GM18526 (cell line): ENCODE results near the gene TEKT5.

Source experiments
- POLR2A ChIP-seq: IDR thresholded peaks from 3 replicates; pipeline ENCODE4 v1.6.1; 2011; ENCODE audit not compliant: insufficient read length; ENCODE audit errors: extremely low read depth

Gene TEKT5

DNA sequence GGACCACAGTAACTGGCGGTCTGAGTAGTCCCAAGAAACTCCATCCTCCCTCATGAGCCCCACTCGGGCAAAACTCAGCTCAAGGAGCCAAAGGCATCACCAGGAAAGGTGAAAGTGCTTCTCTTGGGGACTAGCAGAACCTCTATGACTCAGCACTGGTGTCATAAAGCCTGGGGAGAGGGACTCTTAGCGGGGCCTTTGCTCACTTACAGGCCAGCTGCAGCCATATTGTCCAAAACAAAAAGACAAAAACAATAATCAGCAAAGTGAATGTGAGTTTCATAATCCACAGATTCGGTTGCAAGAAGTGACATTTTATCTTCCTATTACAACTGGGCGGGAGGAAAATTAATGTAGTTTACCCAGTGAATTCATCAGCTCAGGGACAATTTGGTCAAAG, at the start of gene TEKT5:
TEKT5 (minus strand) TSS at position 101 of the 400 bp plus-strand sequence; CDS start at position 44, 57 bp downstream.
- no peak for TF ChIP-seq POLR2A

DNA sequence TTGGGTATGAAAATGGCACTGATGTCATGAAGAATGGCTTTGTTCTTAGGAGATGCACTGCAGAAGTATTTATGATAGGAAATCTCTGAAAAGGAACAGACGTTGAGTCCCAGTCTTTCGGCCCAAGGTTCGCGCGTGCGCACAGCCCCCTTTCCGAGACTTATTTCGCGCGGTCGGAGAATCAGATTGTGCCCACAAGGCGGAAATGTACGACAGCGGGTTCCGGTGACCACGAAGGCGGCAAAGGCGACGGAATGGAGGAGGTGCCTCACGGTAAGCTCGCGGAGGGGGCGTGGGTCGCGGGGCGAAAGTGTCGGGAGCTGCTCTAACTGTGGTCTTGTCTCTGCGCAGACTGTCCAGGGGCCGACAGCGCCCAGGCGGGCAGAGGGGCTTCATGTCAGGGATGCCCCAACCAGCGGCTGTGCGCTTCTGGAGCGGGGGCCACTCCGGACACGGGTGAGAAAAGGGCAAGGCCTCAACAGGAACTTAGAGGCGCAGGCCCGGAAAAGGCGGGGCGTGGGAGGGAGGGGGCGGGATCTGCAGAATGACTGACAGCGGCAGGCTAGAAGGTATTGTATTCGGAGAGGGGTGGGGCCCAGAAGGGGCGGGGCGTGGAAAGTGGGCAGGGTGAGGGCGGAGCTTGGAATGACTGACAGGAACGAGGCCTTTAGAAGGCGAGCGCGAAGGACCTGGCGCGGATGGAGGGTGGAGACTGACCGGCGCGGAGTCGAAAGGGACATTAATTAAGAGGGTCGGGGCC, 49.1 kb upstream of the TEKT5 start, which contains the start of gene NUBP1:
NUBP1 (plus strand) TSS at position 233 of the 760 bp plus-strand sequence; CDS start at position 255, 22 bp downstream.
- TF ChIP-seq POLR2A = peak; percentile 89

DNA sequence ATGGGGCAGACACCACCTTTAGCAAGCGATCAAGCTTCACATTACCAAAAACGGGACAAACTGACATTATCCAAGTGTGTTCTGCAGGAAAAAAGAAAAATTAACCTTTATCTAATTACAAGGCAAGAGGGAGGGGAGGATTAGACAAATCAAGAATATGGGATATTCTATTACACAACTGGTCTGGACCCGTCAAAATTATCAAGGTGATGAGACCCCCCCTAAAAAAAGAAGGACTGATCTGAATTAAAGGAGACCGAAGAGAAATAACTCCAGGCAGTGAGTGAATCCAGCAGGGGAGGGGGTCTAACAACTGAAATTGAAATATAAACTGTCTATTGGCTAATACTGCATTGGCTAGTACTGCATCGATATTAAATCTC, 48.5 kb upstream of the TEKT5 start:
- TF ChIP-seq POLR2A = no peak

DNA sequence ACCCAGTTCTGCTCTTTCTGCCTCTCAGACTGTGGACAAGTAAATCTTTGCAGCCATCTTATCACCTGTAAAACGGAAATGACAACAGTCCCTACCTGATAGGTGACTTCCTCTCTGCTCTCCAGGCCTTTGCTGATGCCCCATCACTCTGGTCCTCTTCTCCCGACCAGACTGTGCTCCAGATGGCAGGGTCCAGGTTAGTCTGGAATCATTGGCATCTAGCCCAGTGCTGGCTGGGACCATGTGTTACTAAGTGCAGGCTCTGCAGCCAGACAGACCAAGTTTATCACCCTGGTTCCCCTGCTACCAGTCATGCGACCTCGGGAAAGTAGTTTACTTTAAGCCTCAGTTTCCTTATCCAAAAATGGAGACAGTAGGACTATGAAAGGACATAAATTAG, 47.1 kb upstream of the TEKT5 start:
- no peak for TF ChIP-seq POLR2A

DNA sequence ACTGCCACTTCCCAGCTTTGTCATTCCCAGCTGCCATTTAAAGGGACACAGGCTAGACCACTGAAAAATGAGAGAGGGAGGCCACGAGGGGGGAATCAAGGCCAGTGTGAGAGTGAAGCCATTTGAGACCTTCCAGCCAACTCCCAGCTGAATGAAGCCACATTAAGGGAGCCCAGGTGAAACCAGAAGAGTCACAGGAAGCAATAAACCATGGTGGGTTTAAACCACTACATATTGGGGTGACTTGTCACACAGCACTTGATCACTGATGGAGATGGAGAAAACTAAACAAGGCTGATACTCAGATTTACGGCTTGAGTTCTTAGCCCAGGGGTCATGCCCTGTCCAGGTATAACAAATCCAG, 46.1 kb upstream of the TEKT5 start:
- TF ChIP-seq POLR2A = no peak

DNA sequence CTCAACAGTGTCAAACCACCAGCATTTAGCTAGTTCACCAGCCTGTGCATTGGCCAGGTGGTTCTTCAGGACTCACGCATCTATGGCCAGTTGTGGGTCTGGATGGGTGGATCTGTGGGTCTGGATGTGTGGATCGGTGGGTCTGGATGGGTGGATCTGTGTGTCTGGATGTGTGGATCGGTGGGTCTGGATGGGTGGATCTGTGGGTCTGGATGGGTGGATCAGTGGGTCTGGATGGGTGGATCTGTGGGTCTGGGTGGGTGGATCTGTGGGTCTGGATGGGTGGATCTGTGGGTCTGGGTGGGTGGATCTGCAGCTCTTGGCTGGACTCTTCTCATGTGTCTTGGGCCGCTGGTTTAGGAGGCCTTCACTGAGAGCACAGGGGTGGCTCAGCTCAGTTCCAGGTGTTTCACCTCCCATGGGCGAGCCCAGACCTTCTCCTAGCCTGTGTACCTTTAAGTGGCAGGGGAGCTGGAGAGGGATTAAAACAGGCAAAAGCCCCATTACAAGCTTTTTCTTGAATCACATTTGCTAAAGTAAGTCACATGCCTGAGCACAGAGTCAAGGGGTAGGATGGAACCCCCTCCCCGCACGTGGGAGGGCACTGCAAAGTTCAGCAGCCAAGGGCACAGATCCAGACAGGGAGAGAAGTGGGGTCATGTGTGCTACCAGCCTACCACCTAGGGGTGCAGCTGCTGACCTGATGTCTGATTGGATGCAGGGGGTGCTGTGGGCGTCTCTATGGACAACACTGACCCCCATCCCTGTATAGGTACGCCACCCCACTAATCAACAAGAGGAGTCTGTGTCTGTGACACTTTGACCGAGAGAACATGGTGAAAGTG, 45.5 kb upstream of the TEKT5 start:
- no peak for TF ChIP-seq POLR2A

DNA sequence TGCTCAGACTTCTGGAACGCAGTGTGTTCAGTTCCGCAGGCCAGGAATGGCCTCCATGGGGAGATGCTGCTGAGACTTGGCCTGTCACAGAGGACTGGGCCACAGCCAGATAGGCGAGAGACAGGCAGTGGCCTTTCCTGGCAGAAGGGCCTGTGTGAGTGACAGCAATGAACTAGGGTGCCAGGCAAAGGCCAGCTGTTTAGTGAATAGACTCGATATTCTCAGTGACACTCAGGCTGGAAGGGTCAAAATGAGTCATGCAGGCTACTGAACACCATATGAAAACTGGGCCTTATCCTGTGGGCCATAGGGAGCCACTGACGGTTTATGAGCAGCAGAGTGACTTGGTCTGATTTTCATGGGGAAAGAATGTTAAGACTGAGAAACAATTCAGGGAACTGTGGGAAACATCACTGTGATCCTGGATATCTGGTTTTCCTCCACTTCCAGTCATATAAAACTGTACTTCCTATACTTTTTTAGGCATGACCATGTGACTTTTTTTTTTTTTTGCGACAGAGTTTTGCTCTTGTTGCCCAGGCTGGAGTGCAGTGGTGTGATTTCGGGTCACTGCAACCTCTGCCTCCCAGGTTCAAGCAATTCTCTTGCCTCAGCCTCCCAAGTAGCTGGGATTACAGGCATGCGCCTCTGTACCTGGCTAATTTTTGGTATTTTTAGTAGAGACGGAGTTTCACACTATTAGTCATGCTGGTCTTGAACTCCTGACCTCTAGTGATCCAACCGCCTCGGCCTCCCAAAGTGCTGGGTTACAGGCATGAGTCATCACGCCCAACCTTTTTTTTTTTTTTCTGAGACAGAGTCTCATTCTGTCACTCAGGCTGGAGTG, 43.7 kb upstream of the TEKT5 start:
- peak; percentile 26 for TF ChIP-seq POLR2A

DNA sequence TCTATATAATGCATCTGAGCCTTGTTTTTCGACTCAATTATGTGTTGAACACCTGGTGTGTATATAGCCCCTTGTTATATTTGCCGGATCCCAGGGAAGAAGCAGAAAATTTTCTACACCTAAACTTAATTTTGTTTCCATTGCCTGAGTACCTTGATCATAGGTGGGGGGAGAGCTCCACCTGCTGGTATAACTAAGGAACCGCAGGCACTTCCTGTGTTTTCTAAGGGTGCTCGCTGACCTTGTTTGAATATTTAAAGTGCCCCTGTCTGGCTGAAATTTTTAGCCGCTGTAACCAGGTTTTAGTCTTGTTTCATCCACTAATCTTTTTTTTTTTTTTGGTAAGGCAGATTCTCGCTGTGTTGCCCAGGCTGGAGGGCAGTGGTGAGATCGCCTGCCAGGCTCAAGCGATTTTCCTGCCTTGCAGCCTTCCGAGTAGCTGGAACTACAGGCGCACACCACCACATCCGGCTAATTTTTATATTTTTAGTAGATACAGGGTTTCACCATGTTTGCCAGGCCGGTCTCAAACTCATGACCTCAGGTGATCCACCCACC, 42.4 kb upstream of the TEKT5 start:
- no peak for TF ChIP-seq POLR2A

DNA sequence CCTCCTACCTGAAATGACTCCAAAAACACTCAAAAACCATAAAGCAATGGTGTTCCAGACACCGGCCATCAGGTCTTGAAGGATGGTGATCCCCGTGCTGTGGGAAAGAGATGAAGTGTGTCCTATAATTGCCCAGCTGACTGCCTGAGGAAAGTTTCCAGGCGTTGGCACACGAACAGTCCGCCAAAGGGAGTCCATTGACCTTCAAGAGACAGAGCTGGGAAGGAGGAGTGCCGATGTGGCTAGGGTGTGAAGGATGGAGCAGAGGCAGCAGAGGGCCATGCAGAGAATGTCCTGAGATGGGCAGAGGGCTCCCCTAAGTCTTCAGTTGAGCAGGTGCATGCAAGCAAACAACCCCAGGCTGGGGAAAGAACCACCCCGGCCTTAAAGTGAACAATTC, 37.1 kb upstream of the TEKT5 start:
- TF ChIP-seq POLR2A = no peak

DNA sequence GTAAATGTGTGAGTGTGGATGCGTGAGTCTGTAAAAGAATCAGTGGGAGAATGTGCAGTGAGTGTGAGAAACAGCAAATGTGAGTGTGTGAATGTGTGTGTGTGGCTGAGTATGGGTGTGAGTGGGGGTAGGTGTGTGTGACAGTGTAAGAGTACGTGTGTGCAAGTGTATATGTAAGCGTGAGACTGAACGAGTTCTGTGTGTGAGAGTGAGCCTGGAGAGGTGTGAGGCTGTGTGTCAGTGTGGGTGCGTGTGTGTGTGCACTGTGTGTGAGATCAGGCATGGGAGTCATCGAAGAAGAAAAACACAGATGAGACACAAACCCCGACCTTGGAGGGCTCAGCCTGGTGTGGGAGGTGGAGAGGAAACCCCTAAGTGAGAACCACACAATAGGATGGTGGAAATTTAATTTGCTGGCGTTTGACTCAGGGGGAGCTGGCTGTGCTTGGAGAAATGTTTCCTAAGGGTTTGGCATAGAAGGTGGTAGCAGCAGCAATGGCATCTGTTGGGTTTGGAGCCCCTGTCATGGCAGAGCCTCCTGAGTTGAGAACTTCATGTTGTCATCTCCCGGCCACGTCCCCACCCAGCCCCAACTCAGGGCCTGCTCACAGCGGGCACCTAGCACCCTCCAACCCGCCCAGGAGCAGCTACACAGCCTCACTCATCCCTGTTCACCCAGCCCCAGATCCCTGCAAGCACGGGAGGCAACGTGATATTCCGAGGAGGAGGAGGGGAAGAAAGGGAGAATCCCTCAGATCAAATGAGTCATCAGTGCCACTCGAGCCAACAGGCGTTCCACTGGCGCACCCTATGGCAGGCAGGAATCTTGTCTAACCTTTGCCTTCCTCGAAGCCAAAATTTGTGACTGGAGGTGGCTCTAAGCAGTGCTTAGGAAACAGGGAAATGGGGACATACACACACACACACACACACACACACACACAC, 34.6 kb upstream of the TEKT5 start:
- TF ChIP-seq POLR2A = no peak

DNA sequence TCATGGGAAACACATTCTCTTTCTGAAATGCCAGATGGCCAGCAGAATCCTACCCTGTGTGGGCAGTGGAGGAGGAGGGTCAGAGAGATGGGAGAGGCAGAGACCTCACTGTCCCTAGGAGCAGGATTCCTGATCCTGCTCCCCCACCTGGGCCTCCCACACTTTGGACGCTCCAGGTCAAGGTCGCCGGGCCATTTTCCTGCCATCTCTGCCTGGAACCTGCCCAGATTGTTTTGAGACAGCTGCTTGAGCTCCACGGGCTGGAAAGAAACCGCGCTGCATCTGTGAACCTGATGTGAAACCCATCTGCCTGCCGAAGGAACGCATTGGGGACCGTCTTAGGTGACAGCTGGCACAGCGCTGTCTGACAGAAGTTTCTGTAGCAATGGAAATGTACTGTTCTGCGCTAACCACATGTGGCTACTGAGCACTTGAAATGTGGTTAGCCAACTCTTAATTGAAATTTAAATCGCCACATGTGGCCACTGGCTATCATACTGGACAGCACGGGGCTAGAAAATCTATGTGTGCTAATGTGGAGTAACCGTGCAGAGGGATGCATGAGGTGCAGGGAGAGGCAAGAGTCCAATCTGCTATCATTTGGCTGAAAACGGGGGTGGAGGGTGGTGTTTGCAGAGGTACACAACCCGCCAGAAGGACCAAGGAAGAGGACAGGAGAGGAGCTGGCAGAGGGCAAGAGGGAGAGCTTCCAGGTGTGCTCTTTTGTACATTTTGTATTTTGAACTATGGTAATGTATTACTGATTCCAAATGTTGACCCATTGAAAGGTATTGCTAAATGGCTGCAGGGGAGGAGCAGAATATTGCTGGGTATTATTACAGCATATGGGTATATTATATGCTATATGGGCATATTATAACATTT, 33.5 kb upstream of the TEKT5 start:
- TF ChIP-seq POLR2A = no peak

DNA sequence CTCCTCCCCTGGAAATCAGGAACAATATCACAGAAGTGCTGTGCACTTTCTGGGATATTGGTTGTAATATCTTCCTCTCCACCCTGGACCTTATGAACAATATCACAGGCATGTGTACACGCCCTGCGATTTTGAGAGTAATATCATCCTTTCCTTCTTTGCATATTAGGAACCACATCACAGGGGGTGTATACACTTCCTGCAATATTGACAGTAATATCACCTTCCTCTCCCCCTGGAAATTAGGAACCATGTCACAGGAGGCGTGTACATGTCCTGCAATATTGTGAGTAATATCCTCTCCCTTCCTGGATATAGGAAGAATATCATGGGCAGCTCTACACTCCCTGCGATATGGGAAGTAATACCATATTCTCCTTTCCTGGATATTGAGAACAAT, 14.2 kb upstream of the TEKT5 start:
- no peak for TF ChIP-seq POLR2A

DNA sequence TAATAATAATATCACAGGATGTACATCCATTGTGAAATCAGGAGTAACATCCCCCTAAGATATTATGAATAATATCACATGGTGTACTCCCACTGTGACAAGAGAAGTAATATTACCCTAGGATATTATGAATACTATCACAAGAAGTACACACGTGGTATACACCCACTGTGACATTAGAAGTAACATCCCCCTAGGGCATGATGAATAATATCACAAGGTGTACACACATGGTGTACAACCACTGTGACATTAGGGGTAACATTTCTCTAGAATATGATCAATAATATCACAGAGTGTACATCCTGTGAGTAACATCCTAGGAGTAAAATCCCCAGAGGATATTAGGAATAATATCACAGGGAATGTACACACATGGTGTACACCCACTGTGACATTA, 5.0 kb upstream of the TEKT5 start:
- TF ChIP-seq POLR2A = no peak
